Hepatocyte (in vitro differentiated cells): Measurements from ENCODE around the gene GINS1. TPM values are rescaled to one million over a fixed set of nuclear protein-coding genes. Genes with fewer than 3 reads are reported as not detected.

Source experiments
- DNase-seq: peaks from one replicate; pipeline ENCODE4 v3.0.0-alpha.2; 2016; ENCODE audit warnings: low spot score
- H2AFZ ChIP-seq: fragments of 200-600 bp; sonication (generic); 2 replicates; pipeline ENCODE4 v1.6.0; 2016; ENCODE audit warnings: antibody characterized with exemption, mild to moderate bottlenecking
- H3K27ac ChIP-seq: fragments of 200-600 bp; sonication (generic); 2 replicates; pipeline ENCODE4 v1.5.1; 2016; ENCODE audit warnings: mild to moderate bottlenecking
- H3K27me3 ChIP-seq: fragments of 200-600 bp; sonication (generic); 2 replicates; pipeline ENCODE4 v1.6.1; 2016
- H3K36me3 ChIP-seq: fragments of 200-600 bp; sonication (generic); replicated peaks from 2 replicates; pipeline ENCODE4 v1.5.1; 2016; ENCODE audit warnings: low read depth; ENCODE audit not compliant: insufficient read depth
- H3K4me1 ChIP-seq: fragments of 200-600 bp; sonication (generic); 2 replicates; pipeline ENCODE4 v1.5.1; 2016; ENCODE audit warnings: mild to moderate bottlenecking, moderate library complexity; ENCODE audit not compliant: insufficient read depth
- H3K4me2 ChIP-seq: fragments of 200-600 bp; sonication (generic); 2 replicates; pipeline ENCODE4 v1.6.0; 2016
- H3K4me3 ChIP-seq: fragments of 200-600 bp; sonication (generic); 2 replicates; pipeline ENCODE4 v1.5.1; 2016; ENCODE audit warnings: mild to moderate bottlenecking
- H3K79me2 ChIP-seq: fragments of 200-600 bp; sonication (generic); 2 replicates; pipeline ENCODE4 v1.6.0; 2017; ENCODE audit warnings: mild to moderate bottlenecking
- H3K9me2 ChIP-seq: fragments of 200-600 bp; sonication (generic); replicated peaks from 2 replicates; pipeline ENCODE4 v1.6.0; 2017; ENCODE audit warnings: mild to moderate bottlenecking; ENCODE audit not compliant: insufficient read depth
- H3K9me3 ChIP-seq: fragments of 200-600 bp; sonication (generic); 2 replicates; pipeline ENCODE4 v1.5.1; 2016; ENCODE audit warnings: low read depth, mild to moderate bottlenecking
- H4K20me1 ChIP-seq: fragments of 200-600 bp; sonication (generic); 2 replicates; pipeline ENCODE4 v1.6.0; 2016; ENCODE audit warnings: mild to moderate bottlenecking; ENCODE audit not compliant: insufficient read depth, poor library complexity, severe bottlenecking
- EZH2 ChIP-seq: fragments of 200-600 bp; sonication (generic); IDR thresholded peaks from 2 replicates; pipeline ENCODE4 v1.6.1; 2016; ENCODE audit warnings: antibody characterized with exemption, mild to moderate bottlenecking, borderline replicate concordance
- EZH2phosphoT487 ChIP-seq: fragments of 200-600 bp; sonication (generic); IDR thresholded peaks from one replicate; pipeline ENCODE4 v1.6.1; 2018; ENCODE audit warnings: antibody characterized with exemption, mild to moderate bottlenecking, low read depth, moderate library complexity; ENCODE audit not compliant: unreplicated experiment, severe bottlenecking
- WGBS: methylation state at CpG from one replicate; pipeline ENCODE4 v1.1.6; 2016; ENCODE audit warnings: low lambda C conversion rate; ENCODE audit errors: missing lambda C conversion rate; 5-methylcytosine and 5-hydroxymethylcytosine counted together
- polyA plus RNA-seq: library from polyadenylated mRNA; unstranded; fragments of >200 nt; fragmentation: Nextera tagmentation; extraction: Ambion mirVana; gene quantifications from 2 replicates; pipeline ENCODE4 v1.2.1, GENCODE V29; 2016
- total RNA-seq: library from RNA; depleted of rRNA; stranded (reverse); fragments of >200 nt; gene quantifications from 2 replicates; pipeline ENCODE4 v1.2.3, GENCODE V29; 2014
- TF ChIP-seq, protein P1 (sequence below): fragments of 200-600 bp; sonication (generic); IDR thresholded peaks from 2 replicates; pipeline ENCODE4 v1.5.1; 2016; ENCODE audit warnings: antibody characterized with exemption, mild to moderate bottlenecking; ENCODE audit not compliant: poor library complexity

GINS1 gene
- total and polyA plus RNA-seq, 2 experiments from 2014 or later: 6.5 to 7.6 TPM

DNA sequence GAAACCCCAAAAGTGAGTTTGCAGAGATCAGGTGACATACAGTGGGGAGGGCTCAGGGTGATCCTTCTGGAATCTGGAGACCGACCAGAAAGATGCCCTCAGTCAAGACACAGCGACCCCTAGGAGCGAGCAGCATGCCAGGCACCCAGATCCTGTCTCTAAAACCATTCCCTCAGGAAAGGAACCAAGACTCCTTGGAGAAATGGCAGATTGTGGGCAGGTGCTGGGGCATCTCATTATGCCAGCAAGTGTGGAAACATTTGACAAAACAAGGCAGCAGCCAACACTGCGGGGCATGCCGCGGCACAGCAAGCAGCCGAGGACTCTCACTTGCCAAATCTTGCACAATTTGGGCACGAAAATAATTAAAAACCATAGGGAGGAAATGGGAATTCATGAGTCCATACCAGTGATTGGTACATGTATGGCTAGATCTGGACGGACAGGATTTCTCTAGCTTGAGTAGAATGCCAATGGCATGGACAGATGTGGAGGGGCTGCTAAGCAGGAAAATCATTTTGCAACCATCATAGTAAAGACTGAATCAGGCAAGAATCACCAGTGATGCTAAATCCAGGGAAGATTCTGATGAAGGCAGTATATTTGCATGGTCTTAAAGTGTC, 76.9 kb downstream of the GINS1 start:
- H3K4me3 ChIP-seq: no peak overlapping the region
- no peak overlapping the region for H2AFZ ChIP-seq
- H3K4me2 ChIP-seq: no peak overlapping the region
- TF ChIP-seq, protein P1, sequence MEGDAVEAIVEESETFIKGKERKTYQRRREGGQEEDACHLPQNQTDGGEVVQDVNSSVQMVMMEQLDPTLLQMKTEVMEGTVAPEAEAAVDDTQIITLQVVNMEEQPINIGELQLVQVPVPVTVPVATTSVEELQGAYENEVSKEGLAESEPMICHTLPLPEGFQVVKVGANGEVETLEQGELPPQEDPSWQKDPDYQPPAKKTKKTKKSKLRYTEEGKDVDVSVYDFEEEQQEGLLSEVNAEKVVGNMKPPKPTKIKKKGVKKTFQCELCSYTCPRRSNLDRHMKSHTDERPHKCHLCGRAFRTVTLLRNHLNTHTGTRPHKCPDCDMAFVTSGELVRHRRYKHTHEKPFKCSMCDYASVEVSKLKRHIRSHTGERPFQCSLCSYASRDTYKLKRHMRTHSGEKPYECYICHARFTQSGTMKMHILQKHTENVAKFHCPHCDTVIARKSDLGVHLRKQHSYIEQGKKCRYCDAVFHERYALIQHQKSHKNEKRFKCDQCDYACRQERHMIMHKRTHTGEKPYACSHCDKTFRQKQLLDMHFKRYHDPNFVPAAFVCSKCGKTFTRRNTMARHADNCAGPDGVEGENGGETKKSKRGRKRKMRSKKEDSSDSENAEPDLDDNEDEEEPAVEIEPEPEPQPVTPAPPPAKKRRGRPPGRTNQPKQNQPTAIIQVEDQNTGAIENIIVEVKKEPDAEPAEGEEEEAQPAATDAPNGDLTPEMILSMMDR: no peak
- TF ChIP-seq EZH2 (no peak), EZH2phosphoT487 (no peak)
- H3K9me3 ChIP-seq: no peaks in the 10 kb centered on the region
- no peaks in the 10 kb centered on the region for H3K79me2 ChIP-seq
- WGBS: 96% methylated on average over 9 of the region's 9 CpGs
- H3K36me3 ChIP-seq: no peaks in the 10 kb centered on the region
- no peaks in the 10 kb centered on the region for H3K27me3 ChIP-seq
- no peak overlapping the region for H3K27ac ChIP-seq
- no peaks in the 10 kb centered on the region for H3K4me1 ChIP-seq
- H3K9me2 ChIP-seq: no peaks in the 10 kb centered on the region
- H4K20me1 ChIP-seq: no peaks in the 10 kb centered on the region
- no peak for DNase-seq

- no peak overlapping the region for H2AFZ ChIP-seq
- H4K20me1 ChIP-seq: no peaks in the 10 kb centered on the region
- no peaks in the 10 kb centered on the region for H3K4me1 ChIP-seq
- no peak overlapping the region for H3K27ac ChIP-seq
- DNase-seq: no peak
- H3K4me2 ChIP-seq: no peak overlapping the region
- no peaks in the 10 kb centered on the region for H3K27me3 ChIP-seq
- 91% methylated on average over 12 of the region's 12 CpGs for WGBS
- H3K36me3 ChIP-seq: no peaks in the 10 kb centered on the region
- H3K79me2 ChIP-seq: no peaks in the 10 kb centered on the region
- H3K9me2 ChIP-seq: no peaks in the 10 kb centered on the region
- no peak overlapping the region for H3K4me3 ChIP-seq
- no peaks in the 10 kb centered on the region for H3K9me3 ChIP-seq
- TF ChIP-seq EZH2phosphoT487: no peak
- TF ChIP-seq EZH2: no peak
- TF ChIP-seq, protein P1: no peak
These were observed 77.5 kb downstream of the GINS1 start for GRCh38 chr20:25484911-25485511.

DNA sequence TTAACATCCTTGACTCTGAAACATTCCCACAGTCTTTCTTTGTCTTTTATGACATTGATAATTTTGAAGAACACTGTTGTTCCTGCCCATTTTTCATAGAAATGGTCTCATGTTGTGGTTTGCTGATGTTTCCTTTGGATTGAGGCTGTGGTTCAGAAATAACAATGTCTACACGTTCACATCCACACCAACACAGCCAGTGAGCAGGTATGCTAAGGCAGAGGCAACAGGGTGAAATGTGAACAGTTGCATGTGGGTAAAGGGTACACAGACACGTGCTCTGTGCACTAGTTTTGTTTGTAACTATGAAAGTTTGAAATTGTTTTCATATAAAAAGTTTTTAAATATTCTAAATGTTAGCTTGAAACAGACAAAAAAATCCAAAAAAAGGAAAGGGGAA, 78.4 kb downstream of the GINS1 start:
- Histone ChIP-seq H3K9me3 (no peaks in the 10 kb centered on the region), H3K9me2 (no peaks in the 10 kb centered on the region), H3K4me1 (no peaks in the 10 kb centered on the region), H3K79me2 (no peaks in the 10 kb centered on the region), H3K4me3 (no peak overlapping the region), H3K27me3 (no peaks in the 10 kb centered on the region), H4K20me1 (no peaks in the 10 kb centered on the region), H3K36me3 (no peaks in the 10 kb centered on the region), H3K27ac (no peak overlapping the region), H2AFZ (no peak overlapping the region), H3K4me2 (no peak overlapping the region)
- 95% methylated on average over 2 of the region's 2 CpGs for WGBS
- no peak for TF ChIP-seq EZH2
- TF ChIP-seq, protein P1: no peak
- TF ChIP-seq EZH2phosphoT487: no peak
- DNase-seq: no peak
